ENCODE results near the gene DYNC2I2.

DYNC2I2 gene

DNA sequence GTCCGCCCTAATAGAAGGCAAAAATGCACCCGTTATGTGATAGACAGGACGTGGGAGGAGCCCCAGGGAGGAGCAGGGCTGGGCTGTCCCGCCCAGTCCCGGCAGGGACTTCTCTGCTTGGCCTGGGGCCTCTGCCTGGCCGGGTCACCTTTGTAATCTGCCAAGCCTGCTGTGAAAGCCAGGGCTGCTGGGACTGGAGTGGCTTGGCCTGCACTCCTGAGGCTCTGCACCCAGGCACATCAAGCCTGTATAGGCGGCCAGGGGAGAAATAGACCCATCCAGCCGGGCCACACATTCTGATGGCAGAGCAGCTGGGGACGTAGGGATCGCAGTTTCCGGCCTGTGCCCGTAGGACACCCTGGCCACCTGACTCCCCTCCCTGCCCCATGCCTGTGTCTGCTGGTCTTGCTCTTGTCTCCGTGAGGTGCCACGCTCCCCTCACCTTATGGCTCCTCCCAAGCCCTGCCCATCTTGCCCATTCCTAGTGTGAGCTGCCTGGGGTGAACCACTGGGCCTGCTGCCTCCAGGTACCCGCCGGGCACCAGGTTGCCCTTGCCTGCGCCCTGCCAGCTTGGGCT lies 28.1 kb downstream of the DYNC2I2 start:
- Histone ChIP-seq H3K4me2 (ENCODE audit: low read length) (no peak overlapping the region), H3F3A (ENCODE audit: control insufficient read depth, insufficient read depth) (no peaks in the 10 kb centered on the region), H3K9me3 (ENCODE audit: control insufficient read depth, insufficient read depth, low read length) (no peaks in the 10 kb centered on the region), H3K4me3 (ENCODE audit: low read length) (no peak overlapping the region), H3K4me1 (ENCODE audit: control insufficient read depth, low read length) (no peaks in the 10 kb centered on the region), H4K20me1 (ENCODE audit: control insufficient read depth, insufficient read depth, low read depth, low read length) (no peaks in the 10 kb centered on the region), H3K79me2 (ENCODE audit: control insufficient read depth, low read length) (no peaks in the 10 kb centered on the region), H3K27me3 (ENCODE audit: control insufficient read depth, low read length) (no peaks in the 10 kb centered on the region), H3K27ac (ENCODE audit: low read depth, low read length) (no peak overlapping the region), H3K36me3 (ENCODE audit: control insufficient read depth, low read length) (peaks cover 85% of the 10 kb centered on the region), H3K9me2 (replicated peaks; ENCODE audit: control insufficient read depth, low read length) (no peaks in the 10 kb centered on the region)
- TF ChIP-seq EZH2phosphoT487 (IDR thresholded peaks at IDR 0.05; ENCODE audit: borderline replicate concordance, low read length): no peak
- TF ChIP-seq, protein P1, sequence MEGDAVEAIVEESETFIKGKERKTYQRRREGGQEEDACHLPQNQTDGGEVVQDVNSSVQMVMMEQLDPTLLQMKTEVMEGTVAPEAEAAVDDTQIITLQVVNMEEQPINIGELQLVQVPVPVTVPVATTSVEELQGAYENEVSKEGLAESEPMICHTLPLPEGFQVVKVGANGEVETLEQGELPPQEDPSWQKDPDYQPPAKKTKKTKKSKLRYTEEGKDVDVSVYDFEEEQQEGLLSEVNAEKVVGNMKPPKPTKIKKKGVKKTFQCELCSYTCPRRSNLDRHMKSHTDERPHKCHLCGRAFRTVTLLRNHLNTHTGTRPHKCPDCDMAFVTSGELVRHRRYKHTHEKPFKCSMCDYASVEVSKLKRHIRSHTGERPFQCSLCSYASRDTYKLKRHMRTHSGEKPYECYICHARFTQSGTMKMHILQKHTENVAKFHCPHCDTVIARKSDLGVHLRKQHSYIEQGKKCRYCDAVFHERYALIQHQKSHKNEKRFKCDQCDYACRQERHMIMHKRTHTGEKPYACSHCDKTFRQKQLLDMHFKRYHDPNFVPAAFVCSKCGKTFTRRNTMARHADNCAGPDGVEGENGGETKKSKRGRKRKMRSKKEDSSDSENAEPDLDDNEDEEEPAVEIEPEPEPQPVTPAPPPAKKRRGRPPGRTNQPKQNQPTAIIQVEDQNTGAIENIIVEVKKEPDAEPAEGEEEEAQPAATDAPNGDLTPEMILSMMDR (IDR thresholded peaks at IDR 0.05; ENCODE audit: low read depth, low read length, poor library complexity, severe bottlenecking): no peak

DNA sequence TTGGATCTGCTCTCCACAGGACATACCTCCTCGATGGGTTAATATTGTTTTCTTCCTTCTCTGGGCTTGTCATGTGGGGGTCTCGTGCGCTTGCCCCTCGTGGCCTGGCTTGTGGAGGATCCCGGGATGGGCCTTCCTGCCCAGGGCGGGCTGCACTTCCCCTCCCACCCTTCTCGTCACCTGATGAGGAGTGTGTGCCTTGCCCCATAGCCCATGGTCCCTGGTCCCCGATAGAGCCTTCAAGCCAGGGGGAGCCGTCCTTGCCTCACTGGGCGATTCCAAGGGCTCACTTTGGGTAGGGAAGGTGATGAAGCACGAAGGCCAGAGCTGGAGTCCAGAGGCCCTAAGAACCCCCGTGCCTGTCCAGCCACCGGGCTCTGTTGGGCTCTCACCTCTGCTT lies 28.7 kb downstream of the DYNC2I2 start:
- peaks cover 78% of the 10 kb centered on the region for H3K36me3 ChIP-seq (ENCODE audit: control insufficient read depth, low read length)

DNA sequence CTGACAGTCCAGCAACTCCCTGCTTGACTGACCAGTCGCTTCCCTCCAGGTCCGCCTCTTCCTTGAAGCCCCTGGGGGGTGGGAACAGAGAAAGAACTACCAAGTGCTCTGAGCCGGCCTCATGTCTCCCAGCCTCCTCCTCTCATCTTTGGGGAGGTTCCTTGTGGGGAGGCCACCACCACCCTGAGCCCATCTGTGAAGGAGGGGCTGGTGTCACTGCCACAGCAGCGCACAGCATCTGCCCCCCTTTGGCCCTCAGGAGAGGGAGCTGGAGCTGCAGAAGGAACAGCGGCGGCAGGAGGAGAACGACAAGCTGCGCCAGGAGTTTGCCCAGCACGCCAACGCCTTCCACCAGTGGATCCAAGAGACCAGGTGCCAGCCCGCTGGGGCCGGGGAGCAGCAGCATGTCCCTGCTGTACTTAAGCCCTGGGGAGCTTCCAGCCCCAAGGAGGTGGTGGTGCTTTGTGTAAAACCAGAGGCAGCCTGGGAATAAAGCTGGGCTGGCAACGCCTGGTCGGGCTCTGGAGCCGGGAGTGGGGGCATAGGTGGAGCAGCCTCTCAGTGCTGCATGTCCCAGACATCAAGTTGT lies 29.4 kb downstream of the DYNC2I2 start:
- Histone ChIP-seq H3K4me1 (ENCODE audit: control insufficient read depth, low read length) (no peaks in the 10 kb centered on the region), H3K27me3 (ENCODE audit: control insufficient read depth, low read length) (no peaks in the 10 kb centered on the region), H3F3A (ENCODE audit: control insufficient read depth, insufficient read depth) (no peaks in the 10 kb centered on the region), H3K4me3 (ENCODE audit: low read length) (no peak overlapping the region), H3K79me2 (ENCODE audit: control insufficient read depth, low read length) (no peaks in the 10 kb centered on the region), H3K36me3 (ENCODE audit: control insufficient read depth, low read length) (peaks cover 72% of the 10 kb centered on the region), H3K27ac (ENCODE audit: low read depth, low read length) (no peak overlapping the region), H3K4me2 (ENCODE audit: low read length) (no peak overlapping the region), H3K9me2 (replicated peaks; ENCODE audit: control insufficient read depth, low read length) (no peaks in the 10 kb centered on the region), H4K20me1 (ENCODE audit: control insufficient read depth, insufficient read depth, low read depth, low read length) (no peaks in the 10 kb centered on the region), H3K9me3 (ENCODE audit: control insufficient read depth, insufficient read depth, low read length) (no peaks in the 10 kb centered on the region)
- TF ChIP-seq, protein P1 (IDR thresholded peaks at IDR 0.05; ENCODE audit: low read depth, low read length, poor library complexity, severe bottlenecking): no peak
- no peak for TF ChIP-seq EZH2phosphoT487 (IDR thresholded peaks at IDR 0.05; ENCODE audit: borderline replicate concordance, low read length)

More for the DNA sequence above, 28.7 kb downstream of the DYNC2I2 start:
- Histone ChIP-seq H4K20me1 (ENCODE audit: control insufficient read depth, insufficient read depth, low read depth, low read length) (no peaks in the 10 kb centered on the region), H3K79me2 (ENCODE audit: control insufficient read depth, low read length) (no peaks in the 10 kb centered on the region), H3K27me3 (ENCODE audit: control insufficient read depth, low read length) (no peaks in the 10 kb centered on the region), H3K9me3 (ENCODE audit: control insufficient read depth, insufficient read depth, low read length) (no peaks in the 10 kb centered on the region), H3K27ac (ENCODE audit: low read depth, low read length) (no peak overlapping the region), H3K4me1 (ENCODE audit: control insufficient read depth, low read length) (no peaks in the 10 kb centered on the region), H3K4me3 (ENCODE audit: low read length) (no peak overlapping the region), H3K9me2 (replicated peaks; ENCODE audit: control insufficient read depth, low read length) (no peaks in the 10 kb centered on the region), H3F3A (ENCODE audit: control insufficient read depth, insufficient read depth) (no peaks in the 10 kb centered on the region), H3K4me2 (ENCODE audit: low read length) (no peak overlapping the region)
- TF ChIP-seq, protein P1 (IDR thresholded peaks at IDR 0.05; ENCODE audit: low read depth, low read length, poor library complexity, severe bottlenecking): no peak
- no peak for TF ChIP-seq EZH2phosphoT487 (IDR thresholded peaks at IDR 0.05; ENCODE audit: borderline replicate concordance, low read length)

Measured in DOHH2 (cell line).